Type B pancreatic cell (in vitro differentiated cells): ENCODE data around the gene RNPS1. TPM values are rescaled to one million over a fixed set of nuclear protein-coding genes. Genes with fewer than 3 reads are reported as not detected.

Experiments used
- DNase-seq: peaks from one replicate; pipeline ENCODE4 v3.0.0; 2021; ENCODE audit warnings: mixed read lengths; ENCODE audit not compliant: unreplicated experiment; ENCODE audit errors: extremely low spot score
- H3K27ac Mint-ChIP-seq: 2 replicates; pipeline ENCODE4 v1.8.0; 2021; ENCODE audit warnings: mild to moderate bottlenecking, mixed read lengths
- H3K27me3 Mint-ChIP-seq: 2 replicates; pipeline ENCODE4 v1.8.0; 2021; ENCODE audit warnings: mixed read lengths
- H3K36me3 Mint-ChIP-seq: 2 replicates; pipeline ENCODE4 v1.8.0; 2021; ENCODE audit warnings: mixed read lengths
- H3K4me1 Mint-ChIP-seq: one replicate; pipeline ENCODE4 v1.8.0; 2021; ENCODE audit warnings: mixed read lengths; ENCODE audit not compliant: unreplicated experiment
- H3K4me3 Mint-ChIP-seq: 2 replicates; pipeline ENCODE4 v1.8.0; 2021; ENCODE audit warnings: mild to moderate bottlenecking, mixed read lengths
- H3K9me3 Mint-ChIP-seq: 2 replicates; pipeline ENCODE4 v1.8.0; 2021; ENCODE audit warnings: mixed read lengths
- total RNA-seq: library from RNA; stranded (reverse); gene quantifications from 2 replicates; pipeline ENCODE4 v1.2.1, GENCODE V29; 2021; ENCODE audit warnings: low replicate concordance
- TF ChIP-seq, protein P1 (sequence below): fragments of 200-600 bp; sonication (generic); conservative IDR thresholded peaks from 2 replicates; pipeline ENCODE4 v1.5.0; 2021; ENCODE audit warnings: antibody characterized with exemption, mild to moderate bottlenecking

RNPS1 gene
- total RNA-seq, 1 donor from 2014 or later, result 241 TPM

DNA sequence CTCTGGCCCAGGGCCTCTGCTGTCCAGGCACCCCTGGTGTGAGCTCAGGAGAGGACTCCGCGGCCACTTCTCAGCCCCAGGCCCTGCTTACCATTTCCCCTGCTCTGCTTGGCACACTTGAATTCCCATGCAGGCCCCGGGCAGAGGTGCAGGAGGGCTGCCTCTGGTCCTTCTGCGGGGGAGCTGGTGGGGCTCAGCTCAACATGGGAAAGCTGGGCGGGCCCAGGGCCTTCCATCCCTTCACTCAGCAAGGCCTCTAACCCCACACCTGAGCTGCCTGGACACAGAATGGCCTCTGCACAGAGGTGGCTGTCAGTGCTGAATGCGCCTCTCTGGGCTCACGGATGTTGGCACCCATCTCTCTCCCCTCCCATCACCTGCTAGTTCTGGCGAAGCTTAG is 12.5 kb upstream of the RNPS1 start:
- TF ChIP-seq, protein P1, sequence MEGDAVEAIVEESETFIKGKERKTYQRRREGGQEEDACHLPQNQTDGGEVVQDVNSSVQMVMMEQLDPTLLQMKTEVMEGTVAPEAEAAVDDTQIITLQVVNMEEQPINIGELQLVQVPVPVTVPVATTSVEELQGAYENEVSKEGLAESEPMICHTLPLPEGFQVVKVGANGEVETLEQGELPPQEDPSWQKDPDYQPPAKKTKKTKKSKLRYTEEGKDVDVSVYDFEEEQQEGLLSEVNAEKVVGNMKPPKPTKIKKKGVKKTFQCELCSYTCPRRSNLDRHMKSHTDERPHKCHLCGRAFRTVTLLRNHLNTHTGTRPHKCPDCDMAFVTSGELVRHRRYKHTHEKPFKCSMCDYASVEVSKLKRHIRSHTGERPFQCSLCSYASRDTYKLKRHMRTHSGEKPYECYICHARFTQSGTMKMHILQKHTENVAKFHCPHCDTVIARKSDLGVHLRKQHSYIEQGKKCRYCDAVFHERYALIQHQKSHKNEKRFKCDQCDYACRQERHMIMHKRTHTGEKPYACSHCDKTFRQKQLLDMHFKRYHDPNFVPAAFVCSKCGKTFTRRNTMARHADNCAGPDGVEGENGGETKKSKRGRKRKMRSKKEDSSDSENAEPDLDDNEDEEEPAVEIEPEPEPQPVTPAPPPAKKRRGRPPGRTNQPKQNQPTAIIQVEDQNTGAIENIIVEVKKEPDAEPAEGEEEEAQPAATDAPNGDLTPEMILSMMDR, result no peak
- Mint-ChIP-seq H3K4me1 (no peaks in the 10 kb centered on the region), H3K9me3 (no peaks in the 10 kb centered on the region), H3K36me3 (no peaks in the 10 kb centered on the region), H3K4me3 (no peak overlapping the region), H3K27me3 (peaks cover 3% of the 10 kb centered on the region), H3K27ac (no peak overlapping the region)
- DNase-seq, result no peak

DNA sequence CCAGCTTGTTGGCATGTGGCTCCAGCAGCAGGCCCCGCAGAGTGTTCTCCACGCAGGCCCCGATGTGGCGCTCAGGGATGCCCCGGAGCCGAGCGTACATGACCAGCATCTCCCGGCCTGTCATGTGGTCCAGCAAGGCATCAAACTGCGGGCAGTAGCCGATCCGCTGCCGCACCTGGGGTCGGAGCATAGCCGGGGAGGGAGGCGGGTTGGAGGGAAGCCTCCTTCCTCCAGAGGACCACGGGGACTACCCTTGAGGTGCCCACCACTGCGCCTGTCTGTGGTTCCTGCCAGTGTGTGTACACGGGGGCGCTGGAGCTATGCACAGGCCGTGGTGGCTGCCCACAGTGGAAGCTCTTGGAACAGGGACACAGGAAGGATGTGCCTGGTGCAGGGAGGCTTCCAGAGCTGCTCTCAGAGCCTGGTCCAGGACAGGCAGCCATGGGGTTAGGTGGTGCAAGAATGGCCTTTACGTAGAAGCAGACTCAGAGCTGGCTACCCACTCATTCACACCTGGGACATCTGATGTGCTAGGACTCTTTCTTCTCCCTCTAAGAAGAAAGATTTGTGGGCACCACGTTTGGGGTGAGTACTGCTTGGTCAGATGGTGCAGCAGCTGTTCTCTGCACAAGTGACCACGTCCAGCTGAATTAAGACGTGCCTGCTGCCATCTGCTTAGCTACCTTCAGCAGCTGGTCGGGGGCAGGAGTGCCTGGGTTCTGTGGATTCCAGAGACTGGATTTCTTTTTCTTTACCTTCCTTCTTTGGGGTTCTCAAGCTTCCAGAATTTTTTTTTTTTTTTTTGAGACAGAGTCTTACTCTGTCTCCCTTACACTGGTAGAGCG is 11.3 kb upstream of the RNPS1 start:
- Mint-ChIP-seq H3K9me3 (no peaks in the 10 kb centered on the region), H3K27ac (no peak overlapping the region), H3K36me3 (no peaks in the 10 kb centered on the region), H3K4me3 (no peak overlapping the region), H3K27me3 (peaks cover 3% of the 10 kb centered on the region), H3K4me1 (no peaks in the 10 kb centered on the region)
- no peak for DNase-seq
- TF ChIP-seq, protein P1, result no peak

DNA sequence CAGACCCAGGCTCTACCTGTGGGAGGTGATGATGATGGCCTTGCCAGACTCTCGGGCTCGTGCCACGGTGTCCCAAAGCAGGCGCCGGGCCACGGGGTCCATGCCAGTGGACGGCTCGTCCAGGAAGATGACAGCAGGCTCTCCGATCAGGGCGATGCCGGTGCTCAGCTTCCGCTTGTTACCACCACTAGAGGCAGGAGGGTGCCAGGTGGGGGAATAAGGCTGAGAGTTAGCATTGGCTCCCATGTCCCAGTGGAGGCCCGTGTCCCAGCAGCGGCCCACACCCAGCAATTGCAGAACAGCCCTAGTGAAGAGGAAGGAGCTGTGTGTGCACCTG is 10.3 kb upstream of the RNPS1 start:
- H3K36me3 Mint-ChIP-seq, result no peaks in the 10 kb centered on the region
- no peaks in the 10 kb centered on the region for H3K4me1 Mint-ChIP-seq
- no peak overlapping the region for H3K27ac Mint-ChIP-seq
- no peak for DNase-seq
- no peaks in the 10 kb centered on the region for H3K27me3 Mint-ChIP-seq
- no peak overlapping the region for H3K4me3 Mint-ChIP-seq
- no peaks in the 10 kb centered on the region for H3K9me3 Mint-ChIP-seq
- TF ChIP-seq, protein P1, result peak; percentile 35

DNA sequence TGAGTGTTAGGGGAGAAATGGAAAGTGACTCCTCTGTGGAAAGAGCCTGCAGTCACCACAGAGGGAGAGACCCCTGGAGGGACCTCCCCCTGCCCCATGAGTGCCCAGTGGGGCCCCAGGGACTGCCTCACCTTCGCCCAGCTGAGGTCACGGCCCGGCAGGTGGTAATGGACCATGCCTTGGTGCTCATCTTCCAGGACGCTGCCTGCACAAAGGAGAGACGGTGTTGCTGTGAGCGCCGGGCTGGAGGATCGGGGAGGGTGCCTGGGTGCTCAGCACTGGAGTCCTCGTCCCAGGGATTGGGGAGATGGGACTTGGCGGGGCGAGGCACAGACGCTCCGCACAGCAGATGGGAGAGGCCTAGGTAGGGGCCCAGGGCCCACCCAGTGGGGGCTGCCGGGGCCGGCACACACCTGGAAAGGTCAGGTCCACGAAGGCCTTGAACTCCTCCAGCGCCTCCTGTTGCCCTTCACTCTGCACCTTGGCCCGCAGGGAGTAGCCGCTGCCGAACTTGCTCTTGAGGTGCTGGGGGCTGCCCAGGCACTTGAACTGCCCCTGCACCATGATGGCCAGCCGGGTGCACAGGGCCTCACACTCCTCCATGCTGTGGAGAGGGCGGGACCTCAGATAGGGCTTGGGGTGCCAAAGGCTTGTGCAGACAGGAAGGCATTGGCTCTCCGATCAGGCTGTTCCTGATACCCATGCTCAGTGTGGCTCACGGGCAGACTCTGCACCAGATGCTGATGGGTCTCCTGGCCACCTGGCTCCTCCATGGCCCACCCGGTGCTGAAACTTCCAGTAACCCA is 9.7 kb upstream of the RNPS1 start:
- TF ChIP-seq, protein P1, result no peak
- no peaks in the 10 kb centered on the region for H3K36me3 Mint-ChIP-seq
- no peak overlapping the region for H3K27ac Mint-ChIP-seq
- H3K4me3 Mint-ChIP-seq, result no peak overlapping the region
- DNase-seq, result no peak
- H3K9me3 Mint-ChIP-seq, result no peaks in the 10 kb centered on the region
- H3K4me1 Mint-ChIP-seq, result no peaks in the 10 kb centered on the region
- H3K27me3 Mint-ChIP-seq, result no peaks in the 10 kb centered on the region

- H3K4me3 Mint-ChIP-seq, result no peak overlapping the region
- TF ChIP-seq, protein P1, result no peak
- no peaks in the 10 kb centered on the region for H3K36me3 Mint-ChIP-seq
- no peaks in the 10 kb centered on the region for H3K9me3 Mint-ChIP-seq
- no peak overlapping the region for H3K27ac Mint-ChIP-seq
- DNase-seq, result no peak
- no peaks in the 10 kb centered on the region for H3K27me3 Mint-ChIP-seq
- H3K4me1 Mint-ChIP-seq, result no peaks in the 10 kb centered on the region
Measured at GRCh38 chr16:2276368-2277195, 8.7 kb upstream of the RNPS1 start.
